ENCODE results near the gene PBX3.

The PBX3 gene

DNA sequence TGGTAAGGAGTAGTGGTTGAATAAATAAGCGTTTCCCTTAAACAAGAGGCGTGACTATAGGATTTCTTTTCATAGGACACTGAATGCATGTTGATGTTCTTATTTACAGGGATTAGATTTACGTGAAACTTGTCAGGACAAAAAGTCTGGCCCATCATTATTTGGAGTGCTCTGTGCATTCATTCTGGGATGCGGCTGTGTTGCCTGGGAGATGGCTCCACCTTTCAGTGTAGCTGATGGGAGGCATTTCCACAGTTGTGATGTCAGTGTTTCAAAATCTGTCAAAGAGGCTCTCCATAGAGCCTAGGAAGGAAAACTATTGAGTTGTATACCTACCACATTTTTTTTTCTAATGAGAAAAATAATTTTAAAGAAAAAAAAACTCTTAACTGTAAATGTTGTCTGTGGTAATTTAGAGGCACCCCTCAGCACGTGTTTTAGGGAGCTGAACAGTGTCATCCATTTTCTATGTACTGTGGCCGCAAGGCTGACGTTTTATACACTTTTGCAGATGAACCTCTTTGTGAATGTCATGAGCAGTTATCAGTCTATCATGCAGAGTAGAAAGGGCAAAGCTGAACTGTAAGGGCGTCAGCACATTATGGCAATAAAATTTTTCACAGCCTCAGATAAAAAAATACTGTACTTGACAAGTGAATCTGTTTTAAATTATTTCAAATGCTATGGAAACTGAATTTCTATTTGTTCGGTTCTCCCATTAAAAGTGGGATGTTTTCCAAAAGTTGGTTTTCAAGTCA lies 202.7 kb downstream of the PBX3 start:
- no peak for DNase-seq (ENCODE audit: low read depth)

DNA sequence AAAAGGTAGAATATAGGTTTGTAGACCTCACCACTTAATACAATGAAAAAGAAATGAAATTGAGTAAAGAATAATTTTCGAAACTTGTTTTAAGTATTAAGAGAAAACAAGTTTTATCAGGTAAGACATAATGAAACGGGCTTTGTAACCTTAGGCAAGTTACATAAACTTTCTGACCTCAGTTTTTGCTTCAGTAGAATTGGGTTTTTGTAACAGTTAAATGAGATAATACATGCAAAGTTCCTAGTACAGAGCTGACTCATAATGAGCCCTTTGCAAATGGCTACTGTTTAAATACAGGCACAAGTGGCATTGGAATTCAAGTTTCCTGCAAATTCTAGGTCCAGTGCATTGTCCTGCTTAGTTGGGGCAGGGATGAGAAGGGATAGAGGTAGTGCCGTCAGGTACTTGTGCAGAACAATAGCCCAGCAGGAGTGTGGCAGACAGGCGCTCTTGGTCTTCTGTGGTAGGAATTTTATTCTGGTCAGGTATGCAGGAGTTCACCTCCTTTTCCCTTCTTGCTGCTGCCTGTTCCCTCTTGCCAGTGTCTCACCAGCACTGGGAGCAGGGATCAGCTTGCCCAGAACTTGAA lies 203.8 kb downstream of the PBX3 start:
- no peak for DNase-seq (ENCODE audit: low read depth)

DNA sequence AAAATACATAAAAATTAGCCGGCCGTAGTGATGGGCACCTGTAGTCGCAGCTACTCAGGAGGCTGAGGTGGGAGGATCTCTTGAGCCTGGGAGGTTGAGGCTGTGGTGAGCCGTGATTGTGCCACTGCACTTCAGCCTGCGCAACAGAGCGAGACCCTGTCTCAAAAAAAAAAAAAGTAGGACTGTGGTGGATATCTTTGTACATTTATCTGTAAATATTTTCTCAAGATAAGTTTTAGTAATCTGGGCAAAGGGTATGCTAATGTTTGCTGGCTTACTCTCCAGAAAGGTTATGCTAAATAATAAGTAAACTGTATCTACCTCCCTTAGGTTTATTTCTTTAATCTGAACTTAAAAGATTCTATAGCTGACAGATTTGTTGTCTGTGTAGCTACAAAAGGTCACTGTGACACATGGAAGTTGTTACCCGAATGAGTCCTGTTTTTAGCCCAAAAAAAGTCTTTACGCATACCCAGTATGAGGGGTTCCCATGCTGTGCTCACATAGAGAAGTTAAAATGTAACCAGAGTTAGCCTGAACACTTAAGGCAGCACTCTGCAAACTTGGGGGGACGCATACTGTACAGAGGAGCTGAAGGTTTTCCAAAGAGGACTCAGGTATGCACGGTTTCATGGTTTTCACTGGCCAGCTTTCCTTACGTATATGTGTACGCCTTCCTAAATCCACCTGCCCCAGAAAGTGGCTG lies 206.3 kb downstream of the PBX3 start:
- DNase-seq (ENCODE audit: low read depth), result no peak

DNA sequence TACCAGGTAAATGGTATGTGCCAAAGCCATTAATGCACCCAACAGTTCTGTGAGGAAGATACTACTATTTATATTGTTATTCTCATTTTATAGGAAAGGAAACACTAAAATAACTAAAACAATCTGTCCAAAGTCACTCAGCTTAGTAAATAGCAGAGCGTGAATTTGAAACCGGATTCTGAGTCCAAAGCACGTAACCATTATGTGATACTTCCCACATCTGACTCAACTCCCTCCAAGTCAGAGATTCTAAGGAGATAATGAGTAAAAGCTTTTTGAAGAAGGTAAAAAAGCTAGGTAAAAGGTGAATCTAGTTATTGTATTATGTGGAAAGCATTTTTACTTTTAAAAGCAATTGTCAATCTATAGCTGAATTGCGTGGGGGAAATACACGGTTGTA lies 208.9 kb downstream of the PBX3 start:
- DNase-seq (ENCODE audit: low read depth), result no peak

DNA sequence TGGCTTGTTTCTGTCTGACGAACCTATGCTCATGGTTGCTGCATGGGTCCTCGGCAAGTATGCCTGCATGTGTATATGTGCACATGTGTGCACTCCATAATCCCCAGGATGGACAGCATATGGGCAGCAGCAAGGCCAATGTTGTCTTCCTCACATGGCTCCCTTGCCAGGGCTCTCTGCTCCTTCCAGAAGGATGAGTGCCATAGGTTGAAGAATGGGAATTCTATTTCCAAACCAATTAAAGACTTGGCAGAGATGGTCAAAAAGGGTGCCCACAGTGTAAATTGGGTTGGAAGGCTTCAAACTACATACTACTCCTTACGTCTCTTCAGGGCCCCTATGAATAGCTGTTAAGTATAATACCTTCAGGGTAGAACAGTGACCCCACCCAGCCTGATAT lies 212.1 kb downstream of the PBX3 start:
- no peak for DNase-seq (ENCODE audit: low read depth)

DNA sequence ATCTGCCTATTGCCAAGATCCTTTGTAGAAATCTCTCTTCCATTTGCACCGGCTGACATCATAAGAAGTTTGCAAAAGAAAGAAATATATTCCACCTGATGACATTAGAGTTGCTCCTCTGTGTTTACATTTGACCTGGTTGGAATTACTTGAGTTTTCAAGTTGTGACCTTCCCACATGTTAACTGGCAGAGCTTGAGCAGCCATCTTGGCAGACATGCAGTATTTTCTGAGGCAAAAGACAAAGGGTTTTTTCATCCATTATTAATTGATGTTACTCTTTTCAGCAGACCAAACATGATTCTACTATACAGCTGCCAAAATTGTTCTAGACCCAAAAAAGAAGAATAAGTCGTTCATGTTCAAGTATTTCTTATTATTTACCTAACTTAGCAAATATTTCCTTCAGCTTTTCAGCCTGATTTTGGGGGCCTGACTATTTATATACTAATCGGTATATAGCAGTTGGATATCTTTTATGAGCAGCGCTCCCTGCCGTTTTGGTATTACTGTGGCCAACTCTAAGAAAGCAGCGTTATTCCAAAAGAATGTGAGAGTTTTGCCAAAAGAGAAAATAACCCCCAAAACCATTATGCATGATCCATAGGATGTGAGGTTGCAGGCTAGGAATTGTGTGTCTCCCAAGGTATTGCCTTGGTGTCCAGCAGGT lies 212.9 kb downstream of the PBX3 start:
- no peak for DNase-seq (ENCODE audit: low read depth)

DNA sequence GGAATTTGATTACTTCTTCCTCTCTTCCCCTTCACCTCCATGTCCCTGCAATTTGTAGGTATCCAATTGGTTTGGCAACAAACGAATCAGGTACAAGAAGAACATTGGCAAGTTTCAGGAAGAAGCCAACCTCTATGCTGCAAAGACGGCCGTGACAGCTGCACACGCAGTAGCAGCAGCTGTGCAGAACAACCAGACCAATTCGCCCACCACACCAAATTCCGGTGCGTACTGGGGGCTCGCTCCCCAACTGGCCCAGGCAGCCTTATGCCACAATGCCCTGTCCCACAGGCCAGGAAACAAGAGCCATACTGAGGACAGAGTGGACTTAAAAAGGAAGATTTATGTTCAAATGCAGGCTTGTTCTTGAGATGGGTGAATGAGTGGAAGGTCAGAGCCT lies 213.5 kb downstream of the PBX3 start:
- DNase-seq (ENCODE audit: low read depth), result no peak

DNA sequence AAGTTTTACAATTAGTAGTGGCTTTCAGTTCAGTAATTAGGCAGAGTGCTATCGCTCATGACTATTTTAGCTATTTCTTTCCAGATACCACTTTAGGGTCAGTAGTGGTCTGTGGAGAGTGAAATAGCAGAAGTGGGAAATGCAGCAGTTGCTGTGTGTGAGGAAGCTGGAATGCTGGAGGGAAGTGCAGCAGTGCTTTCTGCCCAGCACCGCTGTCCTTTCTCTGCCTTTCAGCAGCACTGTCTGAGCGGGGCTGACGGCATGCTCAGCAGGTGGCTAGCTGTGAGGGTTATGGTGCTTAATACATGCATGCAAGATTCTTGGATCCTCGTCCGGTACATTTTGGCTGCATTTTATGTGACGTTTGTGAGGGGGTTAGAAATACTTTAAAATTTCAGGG lies 213.9 kb downstream of the PBX3 start:
- peak; percentile 14 for DNase-seq (ENCODE audit: low read depth)

DNA sequence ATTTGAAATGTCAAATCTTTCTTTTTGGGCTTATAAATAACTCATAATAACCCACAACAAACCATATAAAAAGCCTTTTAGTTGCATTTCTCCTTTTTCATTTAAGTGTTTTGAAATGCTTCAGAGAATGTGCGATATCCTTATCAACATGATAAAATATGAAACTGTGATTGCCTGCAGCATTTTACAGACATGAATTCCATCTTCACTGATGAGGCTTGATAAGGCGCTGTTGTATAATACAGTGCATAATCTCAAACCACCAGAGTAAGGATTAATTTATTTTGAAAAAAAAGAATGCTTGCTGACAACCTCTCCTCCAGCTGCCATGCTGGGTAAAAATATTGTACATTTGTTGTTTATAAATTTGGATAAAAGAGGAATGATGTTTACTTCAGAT lies 216.8 kb downstream of the PBX3 start:
- DNase-seq (ENCODE audit: low read depth), result no peak

DNA sequence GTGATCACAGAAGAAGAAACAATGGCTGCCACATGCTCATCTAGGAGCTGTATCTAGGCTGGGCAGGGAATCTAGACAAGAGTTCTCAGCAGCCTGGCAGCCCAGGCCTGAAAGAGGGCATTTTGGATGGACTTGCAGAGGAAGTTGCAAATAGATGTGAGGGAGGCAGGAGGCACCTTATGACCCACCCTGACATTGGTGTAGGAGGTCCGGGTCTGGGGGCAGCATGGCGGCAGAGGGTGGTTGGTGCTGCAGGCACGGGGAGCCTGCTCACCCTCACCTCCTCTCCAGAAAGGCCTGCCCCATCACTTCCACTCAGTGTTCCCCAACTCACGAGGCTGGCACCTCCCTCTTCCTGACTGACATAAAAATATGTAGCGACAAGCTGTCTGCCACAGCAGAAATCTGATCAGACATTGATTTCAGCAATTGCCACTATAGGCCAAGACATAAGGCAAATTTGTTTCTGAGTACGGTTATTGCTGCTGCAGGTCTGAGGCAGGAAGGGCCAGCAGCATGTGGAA lies 217.6 kb downstream of the PBX3 start:
- no peak for DNase-seq (ENCODE audit: low read depth)

DNA sequence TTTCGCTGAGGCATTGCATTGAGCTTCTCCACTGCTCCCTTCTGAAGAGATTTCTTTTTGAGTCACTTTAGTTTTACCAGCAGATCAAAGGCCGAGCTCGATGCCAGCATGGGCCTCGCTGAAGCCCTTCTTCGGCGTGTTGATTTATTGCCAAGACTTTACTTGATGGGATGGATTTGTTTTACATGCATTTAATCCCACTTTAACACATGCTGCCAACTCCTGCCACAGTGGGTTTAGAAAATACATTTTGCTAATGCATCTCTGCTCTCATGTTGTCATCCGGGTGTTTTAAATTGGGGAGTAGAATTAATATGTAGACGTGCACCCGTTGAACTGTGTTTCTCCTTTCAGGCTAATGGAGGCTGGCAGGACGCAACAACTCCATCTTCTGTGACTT lies 218.3 kb downstream of the PBX3 start:
- DNase-seq (ENCODE audit: low read depth), result no peak

DNA sequence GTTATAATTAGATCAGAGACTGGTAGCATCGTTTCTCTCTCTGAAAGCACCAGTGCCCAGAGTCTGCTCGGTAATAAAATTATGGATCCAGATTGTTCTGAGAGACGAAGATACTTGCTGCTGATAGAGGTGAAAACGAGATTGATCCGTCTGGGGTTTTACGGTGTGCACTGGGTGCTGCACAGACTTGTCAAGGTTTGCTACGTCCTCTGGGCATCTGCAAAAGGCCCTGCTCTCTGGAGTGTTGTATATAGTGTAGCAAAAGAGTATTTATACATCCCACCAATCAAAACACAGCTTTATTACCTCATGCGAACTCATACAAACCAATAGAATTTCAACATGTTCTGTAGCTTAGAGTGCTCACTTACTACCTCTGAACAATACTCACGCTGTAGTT lies 219.3 kb downstream of the PBX3 start:
- no peak for DNase-seq (ENCODE audit: low read depth)

DNA sequence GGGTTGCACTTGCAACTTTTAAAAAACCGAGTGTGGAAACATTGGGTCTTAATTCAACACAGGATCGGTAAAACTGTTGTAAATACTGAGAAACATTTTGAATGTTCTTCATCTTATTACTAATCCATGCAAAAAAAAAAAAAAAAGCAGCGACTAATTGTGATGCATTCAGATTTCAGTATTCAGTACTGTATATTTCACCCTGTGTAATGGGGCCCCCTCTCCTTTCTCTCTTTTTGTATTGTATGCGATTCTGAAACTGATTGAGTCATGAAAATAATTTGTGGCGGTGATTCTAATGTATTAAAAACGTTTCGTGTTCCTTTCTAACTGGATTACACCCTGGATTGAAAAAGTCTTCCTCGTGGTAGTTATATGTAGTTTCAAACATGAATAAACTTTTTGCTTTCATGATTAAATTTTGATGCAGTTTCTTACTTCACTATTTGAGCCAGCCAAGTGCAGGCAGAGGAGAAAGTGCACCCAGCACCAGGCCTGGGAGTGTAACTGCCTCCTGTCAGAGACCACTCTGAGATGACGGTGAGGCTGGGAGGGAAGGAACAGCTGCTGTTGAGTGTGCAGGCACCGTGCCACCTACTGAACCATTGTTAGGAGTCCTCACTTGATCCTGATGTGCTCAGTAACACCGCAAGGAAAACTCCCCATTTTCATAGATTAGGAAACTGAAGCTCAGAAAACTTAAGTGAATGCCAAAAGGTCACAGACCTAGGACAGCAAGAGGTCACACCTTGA lies 220.0 kb downstream of the PBX3 start:
- DNase-seq (ENCODE audit: low read depth), result no peak

DNA sequence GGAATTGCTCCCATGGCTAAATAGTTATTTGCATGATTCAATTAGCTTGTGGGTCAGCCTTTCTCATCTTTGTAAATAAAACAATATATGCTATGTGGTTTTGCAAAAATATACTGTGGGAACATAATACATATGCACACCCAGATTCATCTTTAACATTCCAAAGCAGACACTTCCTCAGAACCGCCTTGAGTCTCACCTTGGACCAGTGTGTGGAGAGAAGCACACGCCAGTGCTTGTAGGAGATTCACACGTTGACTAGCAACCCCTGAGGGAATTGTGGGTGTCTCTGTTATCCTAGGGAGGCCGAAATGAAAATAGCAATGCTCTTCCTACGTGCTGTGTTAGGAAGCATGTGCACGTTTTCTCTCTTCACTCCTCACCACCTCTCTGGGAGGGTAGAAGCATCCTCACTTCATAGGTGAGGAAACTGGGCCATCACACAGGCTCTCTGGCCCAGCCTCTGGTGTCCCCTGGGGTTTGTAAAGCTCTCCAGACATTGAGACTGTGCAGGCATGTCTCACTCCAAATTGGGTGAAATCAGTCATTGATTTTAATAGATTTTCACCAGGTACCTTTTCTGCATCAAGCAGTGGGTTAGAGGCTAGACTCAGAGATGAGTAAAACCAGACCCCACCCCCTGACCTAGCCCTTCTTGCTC lies 221.7 kb downstream of the PBX3 start:
- DNase-seq (ENCODE audit: low read depth), result no peak

DNA sequence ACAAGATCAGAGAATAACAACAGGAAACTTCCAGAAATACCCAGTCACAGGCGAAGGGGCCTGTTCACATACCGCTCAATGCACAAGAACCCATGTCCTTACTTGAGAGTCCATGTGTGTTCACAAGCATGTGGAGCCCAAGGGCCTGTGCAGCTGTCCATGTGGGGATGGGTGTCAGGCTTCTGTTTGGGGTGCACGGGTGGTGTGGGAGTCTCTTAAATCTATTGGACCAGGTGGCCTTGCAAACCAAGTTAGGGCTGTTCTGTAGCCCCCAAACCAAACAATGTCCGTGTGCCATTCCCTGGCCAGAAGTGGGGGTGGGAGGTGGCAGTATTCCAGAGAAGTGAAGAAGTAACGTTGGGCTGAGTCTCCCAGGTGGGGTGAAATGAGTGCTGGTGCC lies 222.3 kb downstream of the PBX3 start:
- DNase-seq (ENCODE audit: low read depth), result no peak

DNA sequence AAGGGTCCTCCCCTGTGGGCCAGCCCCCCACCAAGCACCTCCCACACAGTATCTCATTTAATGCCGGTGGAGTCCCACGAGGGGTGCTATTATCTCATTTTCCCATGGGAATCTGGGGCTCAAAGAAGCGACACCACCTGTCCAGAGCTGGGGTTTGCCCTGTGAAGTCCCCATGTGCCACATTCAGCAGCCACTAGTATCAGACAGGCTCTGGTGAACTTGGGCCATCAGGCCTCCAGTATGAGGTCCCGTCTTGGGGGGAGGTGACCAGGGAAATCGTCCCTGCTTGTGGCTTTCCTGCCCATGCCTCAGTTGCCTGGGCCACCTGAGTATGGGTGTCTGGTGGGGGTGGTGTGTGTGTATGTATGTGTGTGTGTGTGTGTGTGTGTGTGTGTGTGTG lies 222.7 kb downstream of the PBX3 start:
- DNase-seq (ENCODE audit: low read depth), result no peak

DNA sequence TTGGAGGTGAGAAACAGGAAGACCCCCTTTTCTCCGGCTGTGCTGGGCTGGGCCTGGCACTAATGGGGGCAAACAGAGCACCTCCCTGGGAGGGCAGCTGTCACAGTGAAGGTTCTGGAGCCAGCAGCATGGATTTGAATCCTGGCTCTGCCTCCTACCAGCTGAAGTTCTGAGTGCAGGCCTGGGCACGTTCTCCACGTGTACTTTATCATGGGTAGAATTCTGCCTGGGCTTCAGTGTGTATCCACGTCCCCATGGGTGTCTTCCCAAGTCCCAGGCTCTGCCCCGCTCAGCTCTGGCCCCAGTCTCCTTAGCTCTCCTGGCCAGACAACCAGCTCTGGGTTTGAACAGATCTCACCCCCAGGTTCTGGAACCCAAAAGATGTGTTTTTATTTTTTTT lies 223.2 kb downstream of the PBX3 start:
- no peak for DNase-seq (ENCODE audit: low read depth)

DNA sequence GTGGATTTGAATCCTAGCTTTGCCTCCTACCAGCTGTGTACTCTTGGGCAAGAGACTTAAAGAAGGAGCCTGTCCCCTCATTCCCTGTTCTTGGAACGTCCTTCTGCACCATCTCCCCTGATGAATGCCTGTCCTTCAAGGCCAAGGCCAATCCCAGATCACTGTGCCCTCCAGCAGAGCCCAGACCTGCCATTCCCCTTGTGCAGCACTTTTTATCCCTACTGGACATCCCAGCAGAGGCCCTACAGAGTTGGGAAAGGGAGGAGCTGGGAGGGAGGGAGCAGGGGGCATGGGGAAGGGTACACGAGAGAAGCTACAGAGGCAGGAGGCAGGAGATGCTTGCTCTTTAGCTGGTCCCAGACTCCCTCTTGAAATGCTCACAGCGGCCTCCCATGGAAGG lies 223.9 kb downstream of the PBX3 start:
- DNase-seq (ENCODE audit: low read depth), result no peak

DNA sequence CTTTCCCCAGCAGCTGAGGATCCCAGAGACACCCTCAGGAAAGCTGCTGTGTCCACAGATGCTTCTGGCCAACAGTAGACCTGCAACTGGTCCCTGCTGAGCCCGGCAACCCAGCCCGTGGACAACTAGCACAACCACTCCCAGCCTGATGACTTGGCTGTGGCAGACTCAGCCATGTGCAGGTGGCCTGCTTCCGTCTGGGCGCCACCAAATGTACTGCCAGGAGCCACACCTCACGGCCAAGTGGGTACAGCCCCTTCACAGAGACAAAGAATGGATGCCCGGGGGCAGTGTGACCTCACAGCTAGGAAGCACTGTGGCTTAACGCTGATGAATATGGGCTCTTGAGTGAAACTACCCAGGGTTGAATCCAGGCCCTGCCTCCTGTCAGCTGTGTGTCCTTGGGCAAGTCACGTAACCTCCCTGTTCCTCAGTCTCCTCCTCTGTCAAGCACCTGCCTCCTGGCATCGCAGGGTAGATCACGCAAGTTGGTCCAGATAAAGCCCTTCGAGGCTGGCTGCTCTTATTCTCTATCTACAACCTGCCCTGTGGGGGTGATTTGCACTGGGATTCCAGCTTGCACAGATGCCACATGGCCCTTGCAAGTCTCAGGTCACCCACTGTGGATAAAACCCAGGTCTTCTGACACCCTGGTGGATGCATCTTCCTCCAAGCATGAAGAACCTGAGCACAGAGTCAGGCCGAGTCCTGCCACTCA lies 225.0 kb downstream of the PBX3 start:
- no peak for DNase-seq (ENCODE audit: low read depth)

DNA sequence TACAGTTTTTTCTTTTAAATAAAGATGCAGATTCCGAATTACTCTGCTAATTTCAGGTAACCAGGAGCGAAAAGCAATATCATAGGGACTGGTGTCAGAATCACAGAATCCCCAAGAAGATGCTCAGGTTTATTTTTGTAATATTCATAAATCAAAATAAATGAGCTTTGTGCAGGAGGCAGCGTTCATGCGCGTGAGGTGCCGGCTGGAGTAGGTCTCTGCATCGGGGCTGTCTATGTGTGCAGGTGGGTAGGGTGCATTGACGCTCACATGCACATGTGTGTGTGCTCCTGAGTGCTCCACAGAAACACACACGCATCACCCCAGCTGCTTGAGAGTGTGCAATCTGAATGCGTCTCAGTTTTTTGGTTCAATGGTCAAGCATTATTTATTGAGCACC lies 226.4 kb downstream of the PBX3 start:
- no peak for DNase-seq (ENCODE audit: low read depth)

DNA sequence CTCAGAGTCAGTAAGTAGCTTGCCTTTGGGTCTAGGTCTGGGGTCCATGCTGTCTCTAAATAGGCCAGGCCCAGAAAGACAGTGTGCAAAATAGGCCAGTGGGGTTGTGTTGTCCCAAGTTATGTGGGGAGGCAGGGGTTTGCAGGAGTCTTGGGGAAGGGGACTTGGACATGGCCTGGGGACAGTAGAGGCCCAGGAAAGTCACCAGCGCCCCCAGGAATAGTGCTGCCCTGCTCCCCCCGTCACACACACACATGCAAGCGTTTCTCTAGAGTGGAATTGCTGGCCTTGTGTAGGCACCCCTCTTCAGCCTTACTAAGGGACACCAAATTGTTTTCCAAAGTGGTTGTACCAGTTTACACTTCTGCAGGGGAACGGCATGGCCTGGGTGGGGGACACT lies 227.5 kb downstream of the PBX3 start:
- DNase-seq (ENCODE audit: low read depth), result no peak
